CD4-positive, alpha-beta memory T cell (primary cell): ENCODE results near the gene RHOBTB3. TPM values are rescaled to one million over a fixed set of nuclear protein-coding genes. Genes with fewer than 3 reads are reported as not detected.
"Not testable (repeated sequence)": the region's sequence is repeated elsewhere in the genome, so short reads cannot be mapped to it uniquely, and the experiment has no call there.

Experiments
- CTCF ChIA-PET: fragments of 350-600 bp; sonication (Branson Sonifier 250); formaldehyde crosslinking; loops from one replicate; lab custom pipeline; 2021; ENCODE audit warnings: inconsistent platforms; ENCODE audit not compliant: partially characterized antibody; lab: Charles Lee
- POLR2A ChIA-PET: fragments of 350-600 bp; sonication (Branson Sonifier 250); formaldehyde crosslinking; loops from one replicate; lab custom pipeline; 2021; ENCODE audit not compliant: partially characterized antibody; lab: Charles Lee
- DNase-seq, 5 donors: peaks; one replicate each; pipeline versions ENCODE4 v3.0.0 to v3.0.0-alpha.2; 2020 to 2022; ENCODE audit warnings: mixed read lengths in 1 of 5
- H3K27ac ChIP-seq: one replicate; pipeline ENCODE4 v1.7.0; 2013; ENCODE audit warnings: low read depth, low read length
- H3K27me3 ChIP-seq: 2 replicates; pipeline ENCODE4 v1.7.0; 2013; ENCODE audit warnings: mild to moderate bottlenecking, low read length, moderate library complexity; ENCODE audit not compliant: insufficient read depth
- H3K36me3 ChIP-seq: 2 replicates; pipeline ENCODE4 v1.7.0; 2013; ENCODE audit warnings: mild to moderate bottlenecking, low read length, moderate library complexity; ENCODE audit not compliant: insufficient read depth
- H3K4me1 ChIP-seq: 2 replicates; pipeline ENCODE4 v1.7.0; 2013; ENCODE audit warnings: mild to moderate bottlenecking, low read length, moderate library complexity; ENCODE audit not compliant: insufficient read depth
- H3K4me3 ChIP-seq, 2 donors: one replicate each; pipeline ENCODE4 v1.7.0; 2013; ENCODE audit warnings: low read length in 2 of 2, mild to moderate bottlenecking in 1 of 2
- H3K9me3 ChIP-seq, 2 donors: one replicate each; pipeline ENCODE4 v1.7.0; 2013; ENCODE audit warnings: low read length in 2 of 2, control low read depth in 1 of 2; ENCODE audit not compliant: control insufficient read depth in 1 of 2
- H3K27ac Mint-ChIP-seq, 7 donors: one replicate each; pipeline ENCODE4 v1.8.0; 2020 to 2021; ENCODE audit warnings: mixed read lengths in 7 of 7, mild to moderate bottlenecking in 6 of 7, inconsistent platforms in 3 of 7, moderate library complexity in 3 of 7
- H3K27me3 Mint-ChIP-seq, 2 donors: one replicate each; pipeline ENCODE4 v1.8.0; 2020 to 2021; ENCODE audit warnings: mixed read lengths in 2 of 2
- H3K36me3 Mint-ChIP-seq, 2 donors: one replicate each; pipeline ENCODE4 v1.8.0; 2020 to 2021; ENCODE audit warnings: mixed read lengths in 2 of 2, inconsistent platforms in 1 of 2, mild to moderate bottlenecking in 1 of 2
- H3K4me1 Mint-ChIP-seq, 4 donors: one replicate each; pipeline ENCODE4 v1.8.0; 2020 to 2021; ENCODE audit warnings: mixed read lengths in 4 of 4, mild to moderate bottlenecking in 1 of 4
- H3K4me3 Mint-ChIP-seq, 8 donors: one replicate each; pipeline ENCODE4 v1.8.0; 2020 to 2021; ENCODE audit warnings: mixed read lengths in 8 of 8, mild to moderate bottlenecking in 7 of 8, moderate library complexity in 6 of 8, inconsistent platforms in 3 of 8
- H3K9me3 Mint-ChIP-seq, 8 donors: one replicate each; pipeline ENCODE4 v1.8.0; 2020 to 2021; ENCODE audit warnings: mixed read lengths in 8 of 8, mild to moderate bottlenecking in 5 of 8, inconsistent platforms in 3 of 8, moderate library complexity in 1 of 8
- intact Hi-C: fragments of 100-400 bp; cut with micrococcal nuclease; formaldehyde crosslinking; loops from one replicate; pipeline ENCODE4 v1.15.1; 2023
- polyA plus RNA-seq, 2 donors: library from polyadenylated mRNA; unstranded; fragments of 300-500 nt; fragmentation: Illumina TruSeq; gene quantifications; one replicate each; pipeline ENCODE4 v1.2.3, GENCODE V29; 2021
- total RNA-seq, 2 experiments: library from RNA; stranded (reverse); gene quantifications; one replicate each; pipeline ENCODE4 v1.2.3, GENCODE V29; 2021

RHOBTB3 gene
- total and polyA plus RNA-seq, 4 experiments from 2014 or later = 0.32 to 1.8 (median 1.1) TPM

GRCh38 chr5:95708876-95709275 lies 22.3 kb upstream of the RHOBTB3 start:
- peaks cover 4 to 13% of the 10 kb centered on the region in 2 donors for H3K27me3 Mint-ChIP-seq
- H3K9me3 Mint-ChIP-seq = no peaks in the 10 kb centered on the region
- CTCF ChIA-PET = no interaction called here

DNA sequence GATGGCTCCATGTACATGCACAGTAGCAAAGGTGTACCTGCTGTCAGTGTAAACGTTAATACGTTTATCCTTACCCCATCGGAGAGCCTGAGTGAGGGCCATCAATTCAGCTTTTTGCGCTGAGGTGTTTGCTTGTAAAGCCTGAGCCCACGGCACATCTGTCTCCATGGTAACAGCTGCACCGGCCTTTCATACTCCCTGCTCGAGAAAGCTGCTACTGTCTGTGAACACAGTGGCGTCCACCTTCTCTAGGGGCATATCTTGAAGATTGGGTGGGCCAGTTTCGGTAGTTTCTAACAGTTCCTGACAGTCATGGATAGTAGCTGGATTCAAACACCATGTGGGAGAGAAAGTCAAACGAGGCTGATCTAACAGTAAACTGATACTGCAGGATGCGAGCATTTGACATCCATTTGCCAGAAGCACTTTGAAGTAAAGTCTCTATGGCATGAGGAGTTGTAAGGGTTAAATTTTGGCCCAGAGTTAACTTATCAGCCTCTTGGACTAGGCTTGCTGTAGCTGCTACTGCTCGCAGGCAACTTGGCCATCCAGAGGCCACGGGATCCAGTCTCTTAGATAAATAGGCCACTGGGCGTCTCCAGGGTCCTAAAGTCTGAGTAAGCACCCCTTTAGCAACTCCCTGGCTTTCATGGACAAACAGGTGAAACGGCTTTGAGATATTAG lies 21.0 kb upstream of the RHOBTB3 start:
- H3K9me3 ChIP-seq = no peaks in the 10 kb centered on the region
- intact Hi-C loops = no loop called here
- POLR2A ChIA-PET = no interaction called here
- H3K36me3 ChIP-seq = no peaks in the 10 kb centered on the region
- H3K27me3 Mint-ChIP-seq = peaks cover 4 to 13% of the 10 kb centered on the region in 2 donors
- no peaks in the 10 kb centered on the region for H3K27me3 ChIP-seq
- H3K36me3 Mint-ChIP-seq = no peaks in the 10 kb centered on the region
- H3K27ac Mint-ChIP-seq = no peak overlapping the region
- H3K9me3 Mint-ChIP-seq = no peaks in the 10 kb centered on the region
- DNase-seq = no peak
- no peak overlapping the region for H3K4me3 Mint-ChIP-seq
- CTCF ChIA-PET = no interaction called here
- peaks cover 0 to 5% (median 2%) of the 10 kb centered on the region in 4 donors for H3K4me1 Mint-ChIP-seq
- H3K27ac ChIP-seq = no peak overlapping the region
- H3K4me1 ChIP-seq = no peaks in the 10 kb centered on the region
- no peak overlapping the region for H3K4me3 ChIP-seq

More at GRCh38 chr5:95708876-95709275, 22.3 kb upstream of the RHOBTB3 start:
- H3K4me1 ChIP-seq = no peaks in the 10 kb centered on the region
- POLR2A ChIA-PET = no interaction called here
- no peaks in the 10 kb centered on the region for H3K27me3 ChIP-seq
- no peaks in the 10 kb centered on the region for H3K36me3 Mint-ChIP-seq
- H3K27ac ChIP-seq = no peak overlapping the region
- H3K4me3 ChIP-seq = no peak overlapping the region
- intact Hi-C loops = no loop called here
- no peak overlapping the region for H3K27ac Mint-ChIP-seq
- H3K9me3 ChIP-seq = no peaks in the 10 kb centered on the region
- no peak overlapping the region for H3K4me3 Mint-ChIP-seq
- peaks cover 0 to 5% (median 0%) of the 10 kb centered on the region in 4 donors for H3K4me1 Mint-ChIP-seq
- H3K36me3 ChIP-seq = no peaks in the 10 kb centered on the region
- DNase-seq = no peak

- H3K36me3 ChIP-seq, POLR2A ChIA-PET, CTCF ChIA-PET, H3K27me3 ChIP-seq, H3K4me1 ChIP-seq, H3K36me3 Mint-ChIP-seq, intact Hi-C loops, H3K4me3 ChIP-seq, H3K9me3 Mint-ChIP-seq, H3K4me3 Mint-ChIP-seq, H3K27ac Mint-ChIP-seq, H3K9me3 ChIP-seq, DNase-seq, H3K4me1 Mint-ChIP-seq, H3K27ac ChIP-seq: not testable (repeated sequence)
- peaks cover 4 to 13% of the 10 kb centered on the region in 2 donors for H3K27me3 Mint-ChIP-seq
Measured at GRCh38 chr5:95710651-95711500, 20.3 kb upstream of the RHOBTB3 start.

DNA sequence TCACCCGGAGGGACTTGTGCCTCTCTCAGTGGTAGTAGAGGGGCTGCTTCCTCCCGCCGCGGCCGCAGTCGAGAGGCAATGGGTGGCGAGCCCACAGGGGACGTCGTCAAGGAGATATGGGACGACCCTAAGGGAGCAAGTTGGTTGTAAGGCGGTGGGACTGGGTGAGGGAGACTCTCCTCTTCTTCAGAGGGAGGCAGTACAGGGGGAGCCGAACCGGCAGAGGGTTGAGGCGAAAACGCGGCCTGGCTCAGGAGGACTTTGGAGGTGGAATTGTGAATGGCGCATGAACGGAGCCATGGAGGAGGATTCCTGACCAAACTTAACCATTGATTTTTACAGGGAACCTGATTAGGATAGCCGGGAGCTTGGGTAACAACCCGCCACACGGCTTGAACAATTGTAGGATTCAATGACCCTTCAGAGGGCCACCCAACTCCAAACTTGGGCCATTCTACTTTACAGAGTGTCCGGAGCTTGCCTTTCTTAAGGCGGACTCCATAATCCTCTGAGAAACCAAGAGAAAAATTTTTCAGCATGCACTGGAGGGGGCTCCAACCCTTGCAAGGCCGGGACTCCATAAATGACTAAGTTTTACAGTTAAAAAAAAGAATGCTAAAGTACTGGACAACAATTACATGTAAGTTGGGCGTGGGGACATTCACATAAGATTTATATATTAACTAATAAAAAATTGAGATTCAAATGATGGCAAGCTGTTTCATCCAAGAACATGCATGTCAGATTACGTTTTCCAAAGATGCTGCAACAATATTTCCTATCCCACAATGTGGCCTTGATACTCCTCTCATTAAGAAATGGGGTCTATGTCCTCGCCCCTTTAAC lies 19.4 kb upstream of the RHOBTB3 start:
- no peak for DNase-seq
- Mint-ChIP-seq H3K4me3 (no peak overlapping the region), H3K27ac (no peak overlapping the region), H3K36me3 (no peaks in the 10 kb centered on the region), H3K27me3 (peaks cover 4 to 13% of the 10 kb centered on the region in 2 donors), H3K4me1 (peaks cover 0 to 12% (median 11%) of the 10 kb centered on the region in 4 donors), H3K9me3 (no peaks in the 10 kb centered on the region)
- Histone ChIP-seq H3K27ac (no peak overlapping the region), H3K36me3 (no peaks in the 10 kb centered on the region), H3K4me3 (no peak overlapping the region), H3K9me3 (no peaks in the 10 kb centered on the region), H3K4me1 (peaks cover 6% of the 10 kb centered on the region), H3K27me3 (no peaks in the 10 kb centered on the region)
- intact Hi-C loops = no loop called here
- POLR2A ChIA-PET = no interaction called here
- CTCF ChIA-PET = no interaction called here

- POLR2A ChIA-PET = no interaction called here
Measured at GRCh38 chr5:95712347-95712958, 18.7 kb upstream of the RHOBTB3 start.

GRCh38 chr5:95713246-95713645 lies 17.9 kb upstream of the RHOBTB3 start:
- intact Hi-C loops = not testable (repeated sequence)

More at GRCh38 chr5:95712347-95712958, 18.7 kb upstream of the RHOBTB3 start:
- Histone ChIP-seq H3K9me3 (no peaks in the 10 kb centered on the region), H3K36me3 (no peaks in the 10 kb centered on the region), H3K4me1 (peaks cover 12% of the 10 kb centered on the region), H3K27ac (no peak overlapping the region), H3K27me3 (no peaks in the 10 kb centered on the region), H3K4me3 (no peak overlapping the region)
- Mint-ChIP-seq H3K27ac (no peak overlapping the region), H3K4me3 (no peak overlapping the region), H3K36me3 (no peaks in the 10 kb centered on the region), H3K9me3 (no peaks in the 10 kb centered on the region), H3K27me3 (peaks cover 4 to 9% of the 10 kb centered on the region in 2 donors), H3K4me1 (peaks cover 0 to 12% (median 11%) of the 10 kb centered on the region in 4 donors)
- DNase-seq = no peak
- intact Hi-C loops = no loop called here
- CTCF ChIA-PET = no interaction called here

More at GRCh38 chr5:95713246-95713645, 17.9 kb upstream of the RHOBTB3 start:
- H3K27me3 Mint-ChIP-seq, H3K4me3 ChIP-seq, H3K9me3 ChIP-seq, H3K27ac ChIP-seq, H3K4me3 Mint-ChIP-seq, CTCF ChIA-PET, H3K36me3 Mint-ChIP-seq, DNase-seq, POLR2A ChIA-PET, H3K9me3 Mint-ChIP-seq, H3K27ac Mint-ChIP-seq, H3K36me3 ChIP-seq, H3K27me3 ChIP-seq: not testable (repeated sequence)
- peaks cover 0 to 12% (median 11%) of the 10 kb centered on the region in 4 donors for H3K4me1 Mint-ChIP-seq
- H3K4me1 ChIP-seq = peaks cover 20% of the 10 kb centered on the region
